Endothelial cell of umbilical vein (primary cell): ENCODE measurements around the gene SGCB. TPM values are rescaled to one million over a fixed set of nuclear protein-coding genes. Genes with fewer than 3 reads are reported as not detected.

Source experiments
- BruUV-seq: library from RNA; stranded (reverse); fragments of 400-500 nt; replicated peaks from 2 replicates; lab custom pipeline; 2021; lab: Mats Ljungman, UMichigan
- CTCF ChIA-PET: fragments of 300-600, 350-600 bp; sonication (Branson Sonifier 250); formaldehyde crosslinking; loops from one replicate; lab custom pipeline; 2021; ENCODE audit warnings: antibody characterized with exemption, inconsistent platforms; lab: Charles Lee
- POLR2A ChIA-PET: fragments of 300-600, 350-600 bp; sonication (Branson Sonifier 250); formaldehyde crosslinking; loops from one replicate; lab custom pipeline; 2021; ENCODE audit warnings: antibody characterized with exemption, inconsistent platforms; lab: Charles Lee
- DNase-seq: peaks from one replicate; pipeline ENCODE4 v3.0.0-alpha.2; 2011; ENCODE audit warnings: low read depth, low spot score
- FAIRE-seq: peaks from 2 replicates; lab custom pipeline; 2011; peaks lifted over from hg19 to GRCh38; lab: Jason Lieb, UNC
- H2AFZ ChIP-seq: 2 replicates; pipeline ENCODE4 v1.6.0; 2012; ENCODE audit warnings: low read depth, low read length, control low read depth, inconsistent platforms
- H3K27ac ChIP-seq: 2 replicates; pipeline ENCODE4 v1.5.1; 2011; ENCODE audit warnings: low read depth, mild to moderate bottlenecking, control low read depth, low read length, moderate library complexity; ENCODE audit not compliant: insufficient read depth
- H3K27me3 ChIP-seq, 2 experiments: 2 replicates each; pipeline versions ENCODE4 v1.6.0 to v1.6.1; 2011; ENCODE audit warnings: low read length in 2 of 2, mixed read lengths in 1 of 2; ENCODE audit not compliant: control insufficient read depth in 2 of 2, insufficient read depth in 2 of 2
- H3K36me3 ChIP-seq, 2 experiments: 2 replicates in 1 of 2; 3 replicates in 1 of 2; pipeline ENCODE4 v1.5.1; 2011; ENCODE audit warnings: low read length in 2 of 2, mild to moderate bottlenecking in 1 of 2, moderate library complexity in 1 of 2; ENCODE audit not compliant: control insufficient read depth in 2 of 2, insufficient read depth in 2 of 2; ENCODE audit errors: extremely low read depth in 1 of 2
- H3K4me1 ChIP-seq: 3 replicates; pipeline ENCODE4 v1.5.1; 2011; ENCODE audit warnings: mild to moderate bottlenecking, low read length; ENCODE audit not compliant: control insufficient read depth, insufficient read depth; ENCODE audit errors: extremely low read depth
- H3K4me2 ChIP-seq: 2 replicates; pipeline ENCODE4 v1.6.1; 2011; ENCODE audit warnings: low read length, control low read depth, mixed read lengths; ENCODE audit not compliant: insufficient read depth
- H3K4me3 ChIP-seq, 3 experiments: fragments of 200-600 bp in 1 of 3; sonication (generic), shearing (Covaris generic) in 1 of 3; replicated peaks in 1 of 3; 2 replicates each; pipeline ENCODE4 v1.5.1; 2011 to 2016; ENCODE audit warnings: control low read depth in 3 of 3, low read length in 3 of 3, mild to moderate bottlenecking in 2 of 3, inconsistent platforms in 1 of 3, low read depth in 1 of 3, moderate library complexity in 1 of 3; ENCODE audit not compliant: insufficient read depth in 1 of 3
- H3K79me2 ChIP-seq: 2 replicates; pipeline ENCODE4 v1.6.0; 2012; ENCODE audit warnings: low read length, inconsistent platforms; ENCODE audit not compliant: control insufficient read depth, insufficient read depth
- H3K9ac ChIP-seq: replicated peaks from 2 replicates; pipeline ENCODE3; 2011; ENCODE audit warnings: low read length, control low read depth; ENCODE audit not compliant: insufficient read depth; ENCODE audit errors: extremely low read depth
- H3K9me1 ChIP-seq: replicated peaks from 3 replicates; pipeline ENCODE4 v1.6.0; 2011; ENCODE audit warnings: mild to moderate bottlenecking, low read length; ENCODE audit not compliant: control insufficient read depth, insufficient read depth; ENCODE audit errors: extremely low read depth
- H3K9me3 ChIP-seq: replicated peaks from 2 replicates; pipeline ENCODE4 v1.5.1; 2012; ENCODE audit warnings: low read length, inconsistent platforms; ENCODE audit not compliant: control insufficient read depth, insufficient read depth
- H4K20me1 ChIP-seq: replicated peaks from 2 replicates; pipeline ENCODE3; 2011; ENCODE audit warnings: mild to moderate bottlenecking, low read length; ENCODE audit not compliant: control insufficient read depth, insufficient read depth; ENCODE audit errors: extremely low read depth
- CTCF ChIP-seq, 2 donors: IDR thresholded peaks; 1 replicate in 1 of 2; 2 replicates in 1 of 2; pipeline ENCODE4 v1.5.1; 2011; ENCODE audit warnings: low read length in 2 of 2, mild to moderate bottlenecking in 2 of 2, moderate library complexity in 2 of 2, control low read depth in 1 of 2, inconsistent platforms in 1 of 2, low read depth in 1 of 2; ENCODE audit not compliant: insufficient read depth in 1 of 2; ENCODE audit errors: extremely low read depth in 1 of 2
- EZH2 ChIP-seq: IDR thresholded peaks from 2 replicates; pipeline ENCODE4 v1.6.1; 2012; ENCODE audit warnings: borderline replicate concordance, low read depth, mild to moderate bottlenecking, moderate library complexity, low read length, inconsistent platforms; ENCODE audit not compliant: severe bottlenecking
- FOS ChIP-seq: IDR thresholded peaks from 2 replicates; pipeline ENCODE4 v1.6.1; 2011; ENCODE audit warnings: mild to moderate bottlenecking, low read length, moderate library complexity, borderline replicate concordance; ENCODE audit not compliant: insufficient read depth
- GATA2 ChIP-seq: IDR thresholded peaks from 2 replicates; pipeline ENCODE4 v1.7.0; 2011; ENCODE audit warnings: low read depth, mild to moderate bottlenecking, moderate library complexity, mixed read lengths, low read length; ENCODE audit not compliant: insufficient read length, insufficient read depth
- JUN ChIP-seq: IDR thresholded peaks from 2 replicates; pipeline ENCODE4 v1.6.1; 2011; ENCODE audit warnings: borderline replicate concordance, low read depth; ENCODE audit not compliant: insufficient read length, insufficient read depth
- MAX ChIP-seq: IDR thresholded peaks from 2 replicates; pipeline ENCODE4 v1.6.1; 2011; ENCODE audit not compliant: insufficient read depth, insufficient read length
- MYC ChIP-seq: IDR thresholded peaks from one replicate; pipeline ENCODE4 v1.6.1; 2011; ENCODE audit warnings: mild to moderate bottlenecking, low read depth, low read length
- POLR2A ChIP-seq: IDR thresholded peaks from 2 replicates; pipeline ENCODE4 v1.6.1; 2012; ENCODE audit warnings: low read depth, mild to moderate bottlenecking, control low read depth, low read length
- POLR2AphosphoS5 ChIP-seq: IDR thresholded peaks from 2 replicates; pipeline ENCODE4 v1.6.1; 2012; ENCODE audit warnings: low read depth, mild to moderate bottlenecking, control low read depth, low read length, moderate library complexity; ENCODE audit not compliant: insufficient read depth
- dilution Hi-C: fragments of 300-500 bp; cut with MboI; formaldehyde crosslinking; loops from one replicate; pipeline ENCODE4 v1.15.0; 2019; ENCODE audit warnings: low sequenced_read_pairs; ENCODE audit not compliant: extremely low pct_ligation_motif_present
- intact Hi-C: fragments of 100-400 bp; cut with micrococcal nuclease; formaldehyde crosslinking; loops from one replicate; pipeline ENCODE4 v1.10.0; 2022
- polyA plus RNA-seq, 4 experiments: library from polyadenylated mRNA; depleted of rRNA in 3 of 4; stranded (reverse) in 3 of 4; unstranded in 1 of 4; fragments of >200 nt; gene quantifications; 2 replicates each; pipeline versions ENCODE4 v1.2.1 to v1.2.3, GENCODE V29; 2011 to 2012; ENCODE audit warnings: missing spikeins in 1 of 4
- total RNA-seq: library from RNA; stranded (reverse); gene quantifications from 2 replicates; pipeline ENCODE4 v1.2.3, GENCODE V29; 2021

SGCB gene
- total and polyA plus RNA-seq, 2 donors (not counting 3 experiments of a cell fraction or from before 2014, with no cell fraction given), result 13.7 to 54.0 TPM

- no peak overlapping the region for H3K4me3 ChIP-seq
- POLR2A ChIA-PET, result no interaction called here
- H3K4me1 ChIP-seq, result no peaks in the 10 kb centered on the region
- no peak overlapping the region for H3K4me2 ChIP-seq
- dilution Hi-C loops, result no loop called here
- peaks cover 0 to 1% of the 10 kb centered on the region in 2 experiments for H3K27me3 ChIP-seq
- H3K9me3 ChIP-seq, result no peaks in the 10 kb centered on the region
- BruUV-seq, result no TSS peak
- TF ChIP-seq EZH2 (no peak), MYC (no peak), GATA2 (no peak), POLR2A (no peak), JUN (no peak), FOS (no peak), POLR2AphosphoS5 (no peak), CTCF (IDR thresholded peaks at IDR 0.05; ENCODE audit: extremely low read depth in 1 of 2, insufficient read depth in 1 of 2, low read depth in 1 of 2, low read length in 2 of 2) (no peak), MAX (no peak)
- intact Hi-C loops, result no loop called here
- no peaks in the 10 kb centered on the region for H3K9me1 ChIP-seq
- H4K20me1 ChIP-seq, result no peaks in the 10 kb centered on the region
- DNase-seq (no peak), FAIRE-seq (no peak)
- no peak overlapping the region for H2AFZ ChIP-seq
- H3K79me2 ChIP-seq, result no peaks in the 10 kb centered on the region
- H3K36me3 ChIP-seq, result no peaks in the 10 kb centered on the region
- no peak overlapping the region for H3K9ac ChIP-seq
- CTCF ChIA-PET, result no interaction called here
- no peak overlapping the region for H3K27ac ChIP-seq
Measured at GRCh38 chr4:52001616-52002015, 36.5 kb downstream of the SGCB start.
